ENCODE measurements around the gene TMTC1.

DNA sequence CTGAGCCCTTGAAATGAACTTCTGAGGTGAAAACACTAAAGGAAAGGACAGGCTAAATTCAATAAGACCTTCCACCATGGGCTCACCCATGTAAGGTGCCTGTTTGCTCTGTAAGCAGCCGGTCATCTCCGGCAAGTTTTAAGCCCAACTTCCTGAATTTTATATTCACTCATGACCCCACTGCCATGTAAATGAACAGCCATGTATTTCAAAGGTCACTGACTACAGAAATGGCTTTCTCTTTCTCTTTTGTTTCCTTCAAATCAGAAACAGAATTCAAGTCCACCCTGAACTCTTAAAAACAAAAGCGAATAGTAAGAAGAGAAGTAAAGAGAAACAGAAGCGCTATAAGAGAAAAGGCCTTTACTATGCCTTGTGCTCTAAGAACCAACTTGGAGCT is 224.5 kb downstream of the TMTC1 start:
- TF ChIP-seq GATA3 (IDR thresholded peaks at IDR 0.05; ENCODE audit: low read depth, low read length): no peak
- no peak for TF ChIP-seq GATA2 (IDR thresholded peaks at IDR 0.05; ENCODE audit: low read depth, low read length)

All from SH-SY5Y (cell line).